Measurements from ENCODE around the gene CELF2. TPM values are rescaled to one million over a fixed set of nuclear protein-coding genes. Genes with fewer than 3 reads are reported as not detected.

CELF2 gene
- total RNA-seq, 1 donor from 2014 or later: 110 TPM

DNA sequence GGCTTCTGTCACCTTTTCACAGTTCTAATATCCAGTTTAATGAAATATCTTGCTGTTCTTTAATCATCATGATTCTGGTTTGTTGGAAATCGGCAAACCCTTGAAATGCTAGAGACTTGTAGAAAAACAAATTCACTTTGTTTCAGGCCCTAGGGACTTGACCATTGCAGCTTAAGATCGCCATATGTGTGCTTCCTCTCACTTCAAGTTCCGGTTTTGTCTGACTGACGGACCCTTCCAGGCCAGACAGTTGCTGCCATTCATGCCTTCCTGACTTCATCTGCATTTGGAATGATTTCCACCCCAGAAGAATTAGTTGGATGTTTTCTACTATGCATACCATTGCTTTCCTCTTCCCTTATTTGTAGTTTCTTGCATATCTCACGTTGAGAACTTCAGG, 125.6 kb downstream of the CELF2 start:
- peaks cover 79% of the 10 kb centered on the region for H3K4me1 Mint-ChIP-seq (ENCODE audit: low read depth)
- peaks cover 2% of the 10 kb centered on the region for H3K36me3 Mint-ChIP-seq (ENCODE audit: low read depth)

DNA sequence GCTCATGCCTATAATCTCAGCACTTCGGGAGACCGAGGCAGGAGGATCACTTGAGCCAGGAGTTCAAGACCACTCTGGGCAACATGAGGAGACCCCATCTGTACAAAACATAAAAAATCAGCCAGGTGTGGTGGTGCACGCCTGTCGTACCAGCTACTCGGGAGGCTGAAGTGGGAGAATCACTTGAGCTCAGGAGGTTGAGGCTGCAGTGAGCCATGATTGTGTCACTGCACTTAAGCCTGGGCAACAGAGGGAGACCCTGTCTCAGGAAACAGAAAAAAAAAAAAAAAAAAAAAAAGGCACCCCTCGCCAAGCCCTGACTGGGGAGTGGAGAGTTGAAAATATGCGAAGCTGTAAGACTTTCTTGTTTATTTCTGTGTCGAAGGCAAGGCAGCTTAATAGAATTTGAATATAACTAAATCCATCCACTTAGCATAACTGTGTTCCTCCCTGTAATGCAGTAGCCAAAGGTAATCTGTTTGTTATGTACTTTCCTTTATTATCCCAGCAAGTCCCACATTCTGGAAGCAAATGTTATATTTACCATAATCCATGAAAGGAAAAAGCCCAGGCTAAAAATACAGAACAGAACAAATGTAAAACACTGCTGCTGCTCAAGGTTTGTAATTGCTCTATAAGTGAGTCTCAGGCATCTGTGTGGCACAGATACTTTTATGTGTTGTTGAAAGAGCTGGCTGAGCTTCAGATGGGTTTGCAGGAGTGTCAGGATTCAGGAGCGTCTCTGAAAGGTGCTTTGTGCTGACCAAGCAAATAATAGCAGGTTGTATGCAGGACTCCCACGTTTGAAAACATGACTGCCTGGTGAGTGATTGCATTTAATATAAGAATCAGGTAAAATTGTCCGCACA, 127.2 kb downstream of the CELF2 start:
- H3K9me3 Mint-ChIP-seq: peaks cover 3% of the 10 kb centered on the region
- H3K27me3 Mint-ChIP-seq (ENCODE audit: insufficient read depth): no peaks in the 10 kb centered on the region
- H3K36me3 Mint-ChIP-seq (ENCODE audit: low read depth): peaks cover 2% of the 10 kb centered on the region
- peaks cover 91% of the 10 kb centered on the region for H3K4me1 Mint-ChIP-seq (ENCODE audit: low read depth)
- peak overlapping the region; percentile 82 for H3K4me3 Mint-ChIP-seq
- no peak for DNase-seq (ENCODE audit: low spot score)
- H3K27ac Mint-ChIP-seq: peak overlapping the region; percentile 98
- intact Hi-C loops (cut with micrococcal nuclease): loop anchor here (5.0 kb wide), 1 partner anchor 53 kb away; no protein-coding TSS in a partner anchor

More for the DNA sequence above, 125.6 kb downstream of the CELF2 start:
- Mint-ChIP-seq H3K4me3 (no peak overlapping the region), H3K9me3 (peaks cover 3% of the 10 kb centered on the region), H3K27me3 (ENCODE audit: insufficient read depth) (no peaks in the 10 kb centered on the region), H3K27ac (no peak overlapping the region)
- no peak for DNase-seq (ENCODE audit: low spot score)
- intact Hi-C loops (cut with micrococcal nuclease): no loop called here

DNA sequence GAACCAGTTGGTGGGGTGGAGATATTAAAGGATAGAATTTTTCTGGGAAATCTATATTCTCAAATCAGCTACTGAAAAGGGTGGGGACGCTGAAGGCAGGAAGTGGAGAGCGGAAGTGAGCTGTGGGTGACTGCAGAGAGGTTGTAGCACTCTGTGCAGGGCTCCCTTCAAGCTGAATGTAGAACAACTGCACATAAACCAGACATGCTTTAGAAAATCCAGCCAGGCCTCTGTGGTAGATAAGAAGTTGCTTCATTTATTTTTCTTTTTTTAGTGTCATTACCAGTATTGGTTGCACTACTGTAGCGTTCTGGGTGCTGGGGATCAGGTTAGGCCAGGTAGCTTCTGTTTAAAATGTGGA, 127.8 kb downstream of the CELF2 start:
- peak overlapping the region; percentile 98 for H3K27ac Mint-ChIP-seq
- peaks cover 2% of the 10 kb centered on the region for H3K36me3 Mint-ChIP-seq (ENCODE audit: low read depth)
- H3K4me3 Mint-ChIP-seq: peak overlapping the region; percentile 82
- peaks cover 3% of the 10 kb centered on the region for H3K9me3 Mint-ChIP-seq
- H3K27me3 Mint-ChIP-seq (ENCODE audit: insufficient read depth): no peaks in the 10 kb centered on the region
- DNase-seq (ENCODE audit: low spot score): peak; percentile 61
- intact Hi-C loops (cut with micrococcal nuclease): loop anchor here (5.0 kb wide), 1 partner anchor 53 kb away; no protein-coding TSS in a partner anchor
- H3K4me1 Mint-ChIP-seq (ENCODE audit: low read depth): peaks cover 92% of the 10 kb centered on the region

DNA sequence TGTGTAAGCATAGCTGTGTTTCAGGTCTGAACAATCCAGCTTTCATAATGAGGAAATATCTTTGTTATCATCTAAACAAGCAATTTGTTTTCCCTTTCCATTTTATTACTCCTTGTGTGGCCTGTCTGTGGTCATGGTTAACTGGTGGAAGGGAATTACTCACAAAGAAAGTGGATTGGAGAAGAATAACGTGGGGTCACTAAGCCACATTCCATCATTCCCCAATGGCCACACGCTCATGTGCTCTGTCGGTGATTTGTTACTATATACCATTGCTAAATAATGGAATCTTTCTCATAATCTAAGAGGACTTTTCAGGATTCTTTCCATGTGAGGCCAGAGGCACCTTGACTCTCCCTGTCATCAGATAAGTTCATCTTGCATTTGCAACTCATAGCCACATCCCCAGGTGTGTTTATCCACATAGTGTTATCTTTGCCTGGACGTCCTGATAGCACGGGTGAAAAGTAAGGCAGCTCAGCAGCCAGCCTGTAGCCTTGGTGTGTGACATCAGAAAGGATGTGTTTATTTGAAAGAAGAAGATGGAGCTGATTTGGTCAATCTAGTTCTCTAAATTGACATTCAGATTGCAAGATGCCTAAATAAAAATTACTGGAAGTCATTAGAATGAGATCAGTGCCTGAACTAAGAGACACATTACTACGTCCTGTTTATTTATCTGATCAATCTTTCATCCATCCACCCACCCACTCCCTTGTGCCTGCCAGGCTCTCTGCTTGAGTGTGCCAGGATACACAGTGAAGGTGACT, 128.9 kb downstream of the CELF2 start:
- H3K4me1 Mint-ChIP-seq (ENCODE audit: low read depth): peaks cover 95% of the 10 kb centered on the region
- DNase-seq (ENCODE audit: low spot score): no peak
- H3K4me3 Mint-ChIP-seq: peak overlapping the region; percentile 82
- peaks cover 3% of the 10 kb centered on the region for H3K9me3 Mint-ChIP-seq
- H3K27ac Mint-ChIP-seq: peak overlapping the region; percentile 98
- H3K36me3 Mint-ChIP-seq (ENCODE audit: low read depth): peaks cover 2% of the 10 kb centered on the region
- H3K27me3 Mint-ChIP-seq (ENCODE audit: insufficient read depth): no peaks in the 10 kb centered on the region
- intact Hi-C loops (cut with micrococcal nuclease): loop anchor here (2.0 to 5.0 kb wide), 4 partner anchors 16 to 62 kb away; no protein-coding TSS in a partner anchor

DNA sequence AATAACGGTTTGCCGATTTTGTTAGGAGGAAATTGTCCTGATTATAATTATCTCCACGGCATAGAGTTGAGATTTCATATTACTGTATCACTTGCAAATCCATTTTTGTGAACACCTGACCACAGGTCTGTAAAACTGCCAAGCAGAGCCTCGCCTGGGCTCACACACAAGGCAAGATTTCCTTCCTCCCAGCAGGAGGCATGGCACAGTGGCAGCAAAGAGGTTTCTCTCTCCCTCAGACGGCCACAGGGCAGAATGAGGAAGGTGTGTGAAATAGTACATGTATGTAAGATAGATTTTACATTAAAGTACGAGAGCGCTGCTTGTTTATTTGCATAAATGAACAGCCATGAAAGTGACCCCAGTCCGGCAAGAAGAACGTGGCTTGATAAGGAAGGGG, 130.1 kb downstream of the CELF2 start:
- DNase-seq (ENCODE audit: low spot score): no peak
- Mint-ChIP-seq H3K27me3 (ENCODE audit: insufficient read depth) (no peaks in the 10 kb centered on the region), H3K9me3 (no peaks in the 10 kb centered on the region), H3K4me3 (peak overlapping the region; percentile 82), H3K27ac (peak overlapping the region; percentile 98), H3K4me1 (ENCODE audit: low read depth) (peaks cover 98% of the 10 kb centered on the region), H3K36me3 (ENCODE audit: low read depth) (no peaks in the 10 kb centered on the region)
- intact Hi-C loops (cut with micrococcal nuclease): loop anchor here (2.0 to 5.0 kb wide), 4 partner anchors 15 to 61 kb away; no protein-coding TSS in a partner anchor

DNA sequence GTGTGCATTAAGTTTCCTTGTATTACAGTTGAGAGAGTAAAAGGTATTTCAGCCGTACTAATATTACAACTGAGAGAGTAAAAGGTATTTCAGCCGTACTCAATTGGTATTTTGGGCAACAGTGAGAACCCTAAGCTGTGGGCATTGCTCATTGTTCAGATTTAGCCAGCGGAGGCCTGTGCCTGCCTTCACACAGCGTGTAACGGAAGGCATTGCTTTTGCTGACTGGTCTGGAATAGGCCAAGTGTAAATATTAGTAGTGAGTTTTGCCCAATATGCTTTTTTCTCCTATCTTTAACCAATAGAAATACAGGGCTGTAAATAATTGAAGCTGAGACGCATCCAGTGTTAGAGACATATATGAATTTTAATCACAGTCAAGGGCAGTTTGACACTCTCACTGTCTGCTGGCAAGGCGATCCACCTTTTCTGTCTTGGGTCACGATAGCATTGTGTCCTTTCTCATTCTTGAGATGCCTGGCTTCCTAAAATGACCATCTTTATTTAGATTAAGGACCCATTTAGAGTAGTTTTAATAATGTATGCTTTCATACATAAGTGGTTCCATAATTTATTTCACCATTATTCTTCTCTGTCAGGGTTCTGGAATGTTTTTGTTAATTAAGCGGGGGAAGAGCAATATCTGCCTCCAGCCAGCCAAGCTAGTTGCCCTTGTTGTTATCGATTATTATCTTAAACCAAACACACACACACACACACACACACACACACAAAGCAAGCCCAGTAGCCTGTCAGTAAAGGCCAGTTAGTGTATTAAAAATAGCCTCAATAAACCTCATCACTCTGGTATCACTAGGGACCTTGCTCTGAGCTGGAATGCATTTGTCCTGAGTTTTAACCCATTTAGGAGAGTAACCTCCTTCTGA, 130.7 kb downstream of the CELF2 start:
- H3K9me3 Mint-ChIP-seq: no peaks in the 10 kb centered on the region
- peak overlapping the region; percentile 82 for H3K4me3 Mint-ChIP-seq
- intact Hi-C loops (cut with micrococcal nuclease): loop anchor here (5.0 kb wide), 1 partner anchor 56 kb away; no protein-coding TSS in a partner anchor
- no peaks in the 10 kb centered on the region for H3K36me3 Mint-ChIP-seq (ENCODE audit: low read depth)
- H3K4me1 Mint-ChIP-seq (ENCODE audit: low read depth): peaks cover 98% of the 10 kb centered on the region
- H3K27me3 Mint-ChIP-seq (ENCODE audit: insufficient read depth): peaks cover 1% of the 10 kb centered on the region
- peak overlapping the region; percentile 98 for H3K27ac Mint-ChIP-seq
- DNase-seq (ENCODE audit: low spot score): no peak

DNA sequence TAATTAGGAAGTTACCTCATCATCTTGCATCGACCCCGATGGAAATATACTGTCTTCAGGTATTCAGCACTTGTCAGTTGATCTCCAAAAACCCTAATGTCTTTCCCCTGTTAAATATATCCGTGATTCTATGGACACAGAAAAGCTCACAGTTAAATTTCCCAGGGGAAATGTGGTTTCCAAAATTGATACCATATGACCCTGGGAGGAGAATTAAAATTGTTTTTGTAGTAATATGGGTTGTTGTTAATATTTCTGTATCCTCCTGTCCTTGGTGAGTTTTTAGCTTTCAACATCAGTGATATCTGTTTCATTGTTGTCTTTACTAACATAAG, 132.1 kb downstream of the CELF2 start:
- peaks cover 1% of the 10 kb centered on the region for H3K27me3 Mint-ChIP-seq (ENCODE audit: insufficient read depth)
- peaks cover 1% of the 10 kb centered on the region for H3K36me3 Mint-ChIP-seq (ENCODE audit: low read depth)
- DNase-seq (ENCODE audit: low spot score): no peak
- H3K4me3 Mint-ChIP-seq: peak overlapping the region; percentile 82
- peaks cover 100% of the 10 kb centered on the region for H3K4me1 Mint-ChIP-seq (ENCODE audit: low read depth)
- H3K9me3 Mint-ChIP-seq: no peaks in the 10 kb centered on the region
- peak overlapping the region; percentile 98 for H3K27ac Mint-ChIP-seq
- intact Hi-C loops (cut with micrococcal nuclease): loop anchor here (1.0 to 5.0 kb wide), 3 partner anchors 14 to 57 kb away; no protein-coding TSS in a partner anchor

DNA sequence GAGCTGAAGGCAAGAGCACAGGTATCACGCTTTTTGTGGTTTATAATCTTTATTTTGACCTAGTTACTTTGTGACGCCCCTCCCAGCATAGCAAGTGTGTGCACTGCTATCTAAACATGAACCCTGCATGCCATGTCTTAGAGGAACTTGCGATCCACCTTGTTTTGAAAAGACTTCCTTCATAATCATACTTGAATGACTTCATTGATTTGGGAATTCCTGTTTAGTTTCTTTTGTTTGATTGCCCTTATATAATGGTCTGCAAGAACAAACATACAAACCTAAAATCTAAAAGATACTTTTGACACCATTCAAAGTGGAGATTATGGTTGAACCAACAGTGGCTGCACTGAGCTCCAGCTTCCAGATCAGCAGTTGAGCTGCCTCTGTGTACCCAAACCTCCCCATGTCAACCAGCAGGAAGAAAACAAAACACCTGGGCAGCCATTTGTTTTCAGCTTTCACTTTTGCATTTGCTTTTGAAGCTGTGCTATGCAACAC, 132.6 kb downstream of the CELF2 start:
- Mint-ChIP-seq H3K27ac (peak overlapping the region; percentile 98), H3K4me3 (peak overlapping the region; percentile 82), H3K36me3 (ENCODE audit: low read depth) (peaks cover 1% of the 10 kb centered on the region), H3K4me1 (ENCODE audit: low read depth) (peaks cover 100% of the 10 kb centered on the region), H3K27me3 (ENCODE audit: insufficient read depth) (peaks cover 1% of the 10 kb centered on the region), H3K9me3 (no peaks in the 10 kb centered on the region)
- DNase-seq (ENCODE audit: low spot score): peak; percentile 50
- intact Hi-C loops (cut with micrococcal nuclease): loop anchor here (1.0 kb wide), 2 partner anchors 13 to 28 kb away; no protein-coding TSS in a partner anchor

DNA sequence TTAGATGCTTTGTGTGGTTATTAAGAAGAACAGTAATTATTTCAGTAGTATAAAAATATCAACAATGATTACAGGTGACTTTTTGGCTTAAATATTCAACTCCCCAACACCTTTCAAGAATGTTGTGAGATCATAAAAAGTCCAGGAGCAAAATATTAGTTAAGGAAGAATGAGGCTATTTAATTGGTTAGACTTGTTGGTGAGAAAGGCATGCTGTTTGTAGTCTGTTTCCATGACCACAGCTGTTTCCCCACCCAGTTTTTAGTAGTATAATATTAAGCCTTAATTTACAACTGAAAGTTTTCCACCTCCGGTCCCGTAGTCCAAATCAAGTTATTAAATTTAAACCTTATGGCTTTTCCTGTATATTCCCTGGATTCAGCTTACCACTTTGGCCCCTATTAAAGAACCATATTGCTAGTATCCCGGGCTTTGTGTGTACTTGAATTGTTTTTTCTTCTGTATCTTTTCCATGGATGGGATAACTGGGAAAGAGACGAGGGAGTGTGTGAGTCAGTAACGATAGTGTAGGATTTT, 133.3 kb downstream of the CELF2 start:
- H3K4me3 Mint-ChIP-seq: peak overlapping the region; percentile 82
- H3K27ac Mint-ChIP-seq: peak overlapping the region; percentile 98
- peaks cover 1% of the 10 kb centered on the region for H3K27me3 Mint-ChIP-seq (ENCODE audit: insufficient read depth)
- peaks cover 1% of the 10 kb centered on the region for H3K36me3 Mint-ChIP-seq (ENCODE audit: low read depth)
- intact Hi-C loops (cut with micrococcal nuclease): loop anchor here (1.0 kb wide), 2 partner anchors 12 to 27 kb away; no protein-coding TSS in a partner anchor
- no peaks in the 10 kb centered on the region for H3K9me3 Mint-ChIP-seq
- peaks cover 99% of the 10 kb centered on the region for H3K4me1 Mint-ChIP-seq (ENCODE audit: low read depth)
- DNase-seq (ENCODE audit: low spot score): no peak

DNA sequence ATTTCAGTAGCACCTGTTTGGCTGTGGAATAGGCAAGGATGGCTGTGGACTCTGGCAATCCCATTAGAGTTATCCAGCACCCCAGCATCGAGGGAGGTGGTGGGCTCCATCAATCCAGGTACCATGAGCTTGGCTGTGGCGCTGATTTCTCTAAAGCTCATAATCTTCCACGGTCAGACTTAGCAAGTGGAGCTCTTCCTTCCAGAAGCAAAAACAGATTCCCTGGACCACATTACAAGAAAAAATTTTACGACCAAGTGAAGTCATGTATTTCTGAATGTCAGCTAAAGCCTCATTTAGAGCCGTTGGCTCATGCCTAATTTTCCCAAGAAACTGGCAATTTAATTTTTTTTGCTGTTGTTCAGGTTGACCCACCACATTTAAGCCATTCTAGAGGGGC, 135.1 kb downstream of the CELF2 start:
- Mint-ChIP-seq H3K27ac (no peak overlapping the region), H3K9me3 (no peaks in the 10 kb centered on the region)
- intact Hi-C loops (cut with micrococcal nuclease): no loop called here

DNA sequence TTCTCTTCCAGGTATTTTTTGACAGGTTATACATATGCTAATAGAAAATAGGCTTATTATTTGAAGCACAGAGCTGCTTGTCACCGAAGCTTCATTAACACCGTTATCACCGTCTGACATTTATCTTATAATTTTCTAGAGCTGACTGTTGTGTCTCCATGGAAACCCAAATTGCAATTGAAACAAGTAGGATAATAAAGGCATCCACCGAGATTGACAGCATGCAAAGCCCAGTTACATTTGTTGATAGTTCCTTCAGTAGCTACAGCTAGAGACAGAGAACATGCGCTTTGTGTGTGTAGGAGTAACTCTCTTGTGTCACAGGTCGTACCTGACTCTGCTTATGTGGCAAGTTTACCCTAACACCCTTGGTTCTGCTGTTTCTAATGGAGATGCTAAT, 135.6 kb downstream of the CELF2 start:
- no peak for DNase-seq (ENCODE audit: low spot score)
- intact Hi-C loops (cut with micrococcal nuclease): no loop called here
- Mint-ChIP-seq H3K9me3 (no peaks in the 10 kb centered on the region), H3K27me3 (ENCODE audit: insufficient read depth) (peaks cover 1% of the 10 kb centered on the region), H3K4me3 (no peak overlapping the region), H3K4me1 (ENCODE audit: low read depth) (peaks cover 95% of the 10 kb centered on the region), H3K36me3 (ENCODE audit: low read depth) (peaks cover 1% of the 10 kb centered on the region), H3K27ac (peak overlapping the region; percentile 2)

More for the DNA sequence above, 135.1 kb downstream of the CELF2 start:
- Mint-ChIP-seq H3K27me3 (ENCODE audit: insufficient read depth) (peaks cover 1% of the 10 kb centered on the region), H3K4me3 (no peak overlapping the region), H3K4me1 (ENCODE audit: low read depth) (peaks cover 95% of the 10 kb centered on the region), H3K36me3 (ENCODE audit: low read depth) (peaks cover 1% of the 10 kb centered on the region)
- DNase-seq (ENCODE audit: low spot score): no peak

DNA sequence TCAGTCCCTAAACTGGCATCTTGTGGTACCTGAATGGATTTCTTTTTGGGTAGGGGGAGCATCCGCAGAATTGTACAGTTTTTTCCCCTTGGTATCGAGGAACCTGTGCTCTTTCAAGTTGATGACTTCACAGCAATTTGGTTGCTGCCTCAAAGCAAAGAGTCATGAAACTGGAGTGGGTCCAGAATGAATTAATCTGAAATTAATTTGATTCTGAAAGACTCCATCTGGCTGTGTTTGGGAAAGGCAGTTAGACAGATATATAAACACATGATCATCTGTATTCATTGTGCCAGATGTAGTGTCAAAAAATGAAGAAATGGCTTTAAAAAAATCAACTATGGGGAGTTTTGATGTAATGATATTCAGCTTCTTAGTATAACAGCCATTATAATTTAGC, 136.1 kb downstream of the CELF2 start:
- H3K4me1 Mint-ChIP-seq (ENCODE audit: low read depth): peaks cover 95% of the 10 kb centered on the region
- intact Hi-C loops (cut with micrococcal nuclease): loop anchor here (1.0 kb wide), 1 partner anchor 10 kb away; no protein-coding TSS in a partner anchor

More for the DNA sequence above, 136.1 kb downstream of the CELF2 start:
- H3K27ac Mint-ChIP-seq: no peak overlapping the region
- no peak for DNase-seq (ENCODE audit: low spot score)
- no peaks in the 10 kb centered on the region for H3K9me3 Mint-ChIP-seq
- H3K36me3 Mint-ChIP-seq (ENCODE audit: low read depth): peaks cover 1% of the 10 kb centered on the region
- peaks cover 1% of the 10 kb centered on the region for H3K27me3 Mint-ChIP-seq (ENCODE audit: insufficient read depth)
- H3K4me3 Mint-ChIP-seq: no peak overlapping the region

All from activated T-helper 1 cell treated with anti-CD3 and anti-CD28 coated beads, Interleukin-12 subunit alpha, Interleukin-12 subunit beta, Interleukin-2, Interleukin-4 antibody, amounts not matched to agents 30 ng/mL and 10 ng/mL and 1 ng/mL, durations not matched to agents 14 hours and 24 hours and 36 hours (primary cell).